GM18519 (cell line): ENCODE results near the gene SOX30.
"Not testable (repeated sequence)": the region's sequence is repeated elsewhere in the genome, so short reads cannot be mapped to it uniquely, and the experiment has no call there.

Experiments
- ATAC-seq: cut with Tn5 transposase; IDR thresholded peaks from one replicate; pipeline ENCODE4 v1.9.1; 2021; ENCODE audit warnings: mild to moderate bottlenecking, moderate library complexity; ENCODE audit not compliant: unreplicated experiment, low FRiP score

The SOX30 gene

DNA sequence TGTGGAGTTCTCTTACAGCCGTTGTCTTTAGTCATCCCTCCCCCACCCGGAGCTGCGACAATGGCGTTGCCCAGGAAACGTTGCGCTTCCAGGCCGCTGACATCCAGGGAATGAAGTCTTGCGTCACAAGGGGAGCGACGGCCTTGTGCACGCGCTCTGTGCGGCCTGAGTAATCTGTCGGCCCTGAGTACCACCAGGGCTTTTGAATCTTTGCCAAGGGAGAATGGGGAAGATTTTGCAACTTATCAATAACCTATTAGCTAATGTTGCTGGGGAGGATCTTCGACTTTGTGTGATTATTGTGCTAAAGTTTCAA is at the start of gene SOX30:
Gene SOX30 (minus strand): TSS at position 62 of the 316 bp plus-strand sequence. CDS start 360 bp downstream, outside the sequence.
- no peak for ATAC-seq

DNA sequence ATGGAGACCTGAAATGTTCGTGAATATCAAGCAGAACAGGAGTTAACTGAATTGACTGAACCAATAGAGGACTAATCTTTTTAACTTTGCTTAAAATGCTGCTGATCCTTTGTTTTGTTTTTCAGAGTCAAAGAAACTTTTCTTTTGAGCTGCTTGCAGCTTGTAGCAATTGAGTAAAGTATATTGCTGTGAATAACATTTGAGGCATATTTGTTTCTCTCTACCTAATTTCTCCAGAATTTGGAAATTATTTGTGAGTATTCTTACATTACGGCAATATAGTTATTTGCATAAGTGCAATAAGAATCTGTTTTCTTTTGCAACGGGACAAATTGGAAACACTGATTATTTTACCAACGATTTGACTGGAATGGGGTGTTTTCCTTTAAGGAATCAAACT is 46.4 kb upstream of the SOX30 start:
- not testable (repeated sequence) for ATAC-seq

- ATAC-seq = not testable (repeated sequence)
These were observed 43.9 kb upstream of the SOX30 start for GRCh38 chr5:157696154-157696553.

DNA sequence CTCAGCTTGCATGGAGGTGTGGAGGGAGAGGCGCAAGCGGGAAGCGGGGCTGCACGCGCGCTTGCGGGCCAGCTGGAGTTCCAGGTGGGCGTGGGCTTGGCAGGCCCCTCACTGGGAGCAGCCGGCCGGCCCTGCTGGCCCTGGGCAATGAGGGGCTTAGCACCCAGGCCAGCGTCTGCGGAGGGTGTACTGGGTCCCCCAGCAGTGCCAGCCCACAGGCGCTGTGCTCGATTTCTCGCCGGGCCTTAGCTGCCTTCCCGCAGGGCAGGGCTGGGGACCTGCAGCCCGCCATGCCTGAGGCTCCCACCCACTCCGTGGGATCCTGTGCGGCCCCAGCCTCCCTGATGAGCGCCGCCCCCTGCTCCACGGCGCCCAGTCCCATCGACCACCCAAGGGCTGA is 41.6 kb upstream of the SOX30 start:
- ATAC-seq = not testable (repeated sequence)

GRCh38 chr5:157690690-157691433 is 38.6 kb upstream of the SOX30 start:
- ATAC-seq = no peak

- no peak for ATAC-seq
These were observed 37.9 kb upstream of the SOX30 start for GRCh38 chr5:157689942-157690689.

DNA sequence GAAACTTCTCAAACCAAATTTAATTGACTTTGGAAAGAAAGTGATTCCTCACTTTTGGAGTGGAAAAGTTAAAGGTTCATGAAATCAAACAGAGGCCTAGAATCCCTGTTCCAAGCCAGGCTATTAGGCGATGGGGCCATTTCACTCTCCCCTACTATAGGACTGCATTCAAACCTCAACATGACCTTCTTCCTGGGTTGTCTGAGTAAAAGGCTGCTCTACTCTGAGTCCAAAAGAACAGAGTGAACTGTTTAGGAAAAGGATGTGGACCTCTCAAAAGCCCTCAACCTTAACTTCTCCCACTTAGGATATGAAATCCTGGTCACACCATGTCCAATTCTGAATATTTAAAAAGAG is 34.9 kb upstream of the SOX30 start:
- ATAC-seq = no peak

GRCh38 chr5:157686276-157687197 is 34.3 kb upstream of the SOX30 start:
- not testable (repeated sequence) for ATAC-seq

DNA sequence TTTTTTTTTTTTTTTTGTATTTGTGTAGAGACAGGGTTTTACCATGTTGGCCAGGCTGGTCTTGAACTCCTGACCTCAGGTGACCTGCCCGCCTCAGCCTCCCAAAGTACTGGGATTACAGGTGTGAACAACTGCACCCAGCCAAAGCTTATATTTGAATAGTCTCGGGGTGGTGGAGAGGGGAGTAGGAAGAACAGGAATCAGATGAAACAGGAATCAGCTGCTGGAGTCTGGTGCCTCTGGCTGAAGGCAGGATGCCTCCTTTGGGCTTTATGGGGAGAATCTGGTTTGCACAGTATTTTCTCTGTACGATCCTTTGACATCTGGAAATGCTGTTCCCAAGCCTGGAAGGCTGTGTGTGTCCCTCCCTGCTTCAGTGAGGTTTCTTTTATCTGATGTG is 30.0 kb upstream of the SOX30 start:
- ATAC-seq = no peak

- ATAC-seq = no peak
These were observed 28.8 kb upstream of the SOX30 start for GRCh38 chr5:157681048-157681447.

DNA sequence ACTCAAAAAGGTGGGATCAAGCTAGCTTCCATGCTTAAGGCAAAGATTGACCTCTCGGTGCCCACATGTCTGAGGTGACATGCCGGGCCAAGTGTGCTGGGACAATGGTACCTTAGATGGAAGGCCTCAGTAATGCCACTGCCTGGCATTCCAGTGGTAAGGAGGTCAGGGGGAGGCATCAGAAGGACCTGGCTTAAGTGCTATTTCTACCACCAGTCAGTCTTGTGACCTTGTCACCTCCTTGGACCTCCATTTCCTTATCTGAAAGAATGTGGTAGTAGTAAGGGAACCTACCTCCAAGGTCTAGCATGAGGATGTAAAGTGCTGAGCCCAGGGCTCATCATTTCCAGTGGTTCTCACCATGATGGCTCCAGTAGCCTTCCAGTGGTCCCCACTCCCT is 28.0 kb upstream of the SOX30 start:
- no peak for ATAC-seq

DNA sequence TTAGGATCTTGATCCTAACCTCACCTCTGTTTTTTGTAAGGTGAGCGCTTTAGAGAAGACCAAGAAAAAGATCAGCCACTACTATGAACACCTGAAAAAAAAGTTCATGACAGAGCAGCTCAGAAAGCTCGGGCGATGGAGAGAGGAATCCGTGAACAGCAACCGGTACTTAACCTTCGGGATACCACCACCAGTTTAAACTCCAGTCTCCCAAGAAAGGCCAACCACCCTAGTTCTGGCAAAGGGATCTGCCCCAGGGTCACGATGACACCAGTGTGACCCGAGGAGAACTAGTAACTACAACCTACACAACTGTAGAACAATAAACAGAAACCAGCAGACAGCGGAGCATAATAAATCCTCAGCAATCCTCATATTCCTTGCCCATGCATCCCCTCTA is 27.6 kb upstream of the SOX30 start:
- ATAC-seq = no peak

DNA sequence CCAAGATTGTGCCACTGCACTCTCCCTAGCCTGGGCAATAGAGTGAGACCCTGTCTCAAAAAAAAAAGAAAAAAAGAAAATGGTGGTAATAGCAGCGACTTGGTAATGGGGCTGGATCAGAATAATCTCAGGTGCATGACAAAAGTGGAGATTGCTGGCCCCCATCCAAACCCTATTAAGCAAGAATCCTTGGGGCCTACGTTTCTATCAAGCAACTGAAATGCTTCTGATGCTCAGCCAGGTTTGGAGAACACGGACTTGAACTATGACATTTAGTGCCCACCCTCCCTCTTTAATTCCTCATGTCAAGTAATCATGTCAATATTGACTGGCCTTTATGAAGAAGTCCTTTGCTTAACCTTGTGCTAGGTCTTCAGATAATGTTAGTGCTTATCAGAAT is 25.7 kb upstream of the SOX30 start:
- no peak for ATAC-seq

DNA sequence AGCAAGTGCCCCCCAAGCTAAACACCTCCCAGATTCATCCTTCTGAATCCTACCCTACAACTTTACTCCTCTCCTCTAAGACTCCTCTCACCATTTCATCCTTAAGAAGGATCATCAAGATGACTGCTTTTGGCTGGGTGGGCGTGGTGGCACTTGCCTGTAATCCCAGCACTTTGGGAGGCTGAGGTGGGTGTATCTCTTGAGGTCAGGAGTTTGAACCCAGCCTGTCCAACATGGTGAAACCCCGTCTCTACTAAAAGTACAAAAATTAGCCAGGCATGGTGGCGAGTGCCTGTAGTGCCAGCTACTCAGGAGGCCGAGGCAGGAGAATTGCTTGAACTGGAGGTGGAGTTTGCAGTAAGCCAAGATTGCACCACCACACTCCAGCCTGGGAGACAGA is 22.1 kb upstream of the SOX30 start:
- ATAC-seq = not testable (repeated sequence)

- ATAC-seq = no peak
These were observed 20.7 kb upstream of the SOX30 start for GRCh38 chr5:157672976-157673375.

GRCh38 chr5:157671592-157672330 is 19.5 kb upstream of the SOX30 start:
- no peak for ATAC-seq

DNA sequence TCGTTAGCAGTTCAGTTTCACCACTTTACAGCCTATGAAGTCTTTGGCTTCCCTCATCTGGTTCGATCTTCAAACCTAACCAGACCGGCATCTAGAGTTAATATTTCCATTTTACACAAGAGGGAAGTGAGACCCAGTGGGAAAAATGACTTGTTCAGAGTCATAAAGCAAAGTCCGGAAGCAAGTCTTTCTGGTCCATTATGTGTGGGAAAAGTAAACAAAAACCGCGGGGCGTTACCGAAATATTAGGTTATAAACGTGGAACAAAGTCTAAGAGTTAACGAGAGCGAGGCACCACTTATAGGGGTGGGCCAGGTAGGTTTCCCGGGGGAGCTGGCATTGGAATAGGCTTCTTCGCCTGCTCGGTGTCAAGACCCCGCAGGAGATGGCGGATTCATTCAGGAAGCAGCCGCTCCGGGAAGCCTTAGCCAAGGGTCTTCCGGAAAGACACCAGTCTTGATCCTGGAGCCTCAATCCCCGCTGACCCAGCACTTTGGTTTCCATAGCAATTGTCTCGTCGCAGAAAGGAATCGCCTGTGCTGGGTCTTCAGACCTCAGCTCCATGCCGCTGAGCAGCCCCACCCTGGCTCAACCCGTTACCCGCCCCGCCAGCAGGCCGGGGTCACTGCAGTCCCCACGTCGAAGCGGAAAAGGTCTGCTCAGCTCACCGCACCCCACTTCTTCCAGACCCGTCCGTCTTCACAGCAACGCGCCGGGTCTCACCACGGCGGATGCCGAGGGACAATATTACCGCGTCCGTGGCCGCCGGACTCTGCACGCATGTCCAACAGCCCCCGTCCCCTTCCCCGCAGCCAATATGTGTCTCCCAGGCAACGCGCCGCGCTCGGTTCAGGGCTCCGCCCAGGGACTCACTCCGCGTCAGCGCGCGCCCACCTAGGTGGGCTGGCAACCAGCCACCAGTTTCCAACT is 18.7 kb upstream of the SOX30 start, which contains the start of gene C5orf52:
Gene C5orf52 (plus strand): TSS at position 872 of the 930 bp plus-strand sequence. CDS start 82 bp downstream, outside the sequence.
- no peak for ATAC-seq

GRCh38 chr5:157669701-157670097 is 17.5 kb upstream of the SOX30 start:
- ATAC-seq = no peak

DNA sequence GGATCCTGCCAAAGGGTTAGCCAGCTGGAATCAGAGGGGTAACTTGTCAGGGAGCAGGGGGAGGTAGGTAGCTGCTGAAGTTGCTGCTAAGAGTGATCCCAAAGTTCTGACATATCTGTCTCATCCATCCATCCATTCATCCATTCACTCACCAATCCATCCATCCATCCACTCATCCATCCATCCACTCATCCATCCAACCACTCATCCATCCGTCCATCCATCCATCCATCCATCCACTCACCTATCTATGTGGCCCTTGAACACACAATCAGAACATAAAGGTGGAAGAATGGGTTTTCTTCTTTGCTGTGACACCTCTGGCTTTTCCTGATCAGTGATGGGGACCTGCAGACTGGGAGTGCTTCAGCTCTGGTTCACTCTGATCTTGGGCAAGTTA is 16.1 kb upstream of the SOX30 start:
- no peak for ATAC-seq
